AG10803 (cell line): ENCODE results near the gene EPOP.
A peak's percentile ranks its signal among the peaks of the same experiment; 100 is the strongest.

ENCODE experiments used
- DNase-seq: peaks from one replicate; pipeline ENCODE4 v3.0.0; 2010; ENCODE audit warnings: low read depth
- H3K4me3 ChIP-seq: 2 replicates; pipeline ENCODE4 v1.5.1; 2011; ENCODE audit warnings: mild to moderate bottlenecking, low read length, control low read depth
- TF ChIP-seq, protein P1 (sequence below): conservative IDR thresholded peaks from 2 replicates; pipeline ENCODE4 v1.5.1; 2011; ENCODE audit warnings: mild to moderate bottlenecking, low read length, control low read depth, inconsistent platforms

EPOP gene

DNA sequence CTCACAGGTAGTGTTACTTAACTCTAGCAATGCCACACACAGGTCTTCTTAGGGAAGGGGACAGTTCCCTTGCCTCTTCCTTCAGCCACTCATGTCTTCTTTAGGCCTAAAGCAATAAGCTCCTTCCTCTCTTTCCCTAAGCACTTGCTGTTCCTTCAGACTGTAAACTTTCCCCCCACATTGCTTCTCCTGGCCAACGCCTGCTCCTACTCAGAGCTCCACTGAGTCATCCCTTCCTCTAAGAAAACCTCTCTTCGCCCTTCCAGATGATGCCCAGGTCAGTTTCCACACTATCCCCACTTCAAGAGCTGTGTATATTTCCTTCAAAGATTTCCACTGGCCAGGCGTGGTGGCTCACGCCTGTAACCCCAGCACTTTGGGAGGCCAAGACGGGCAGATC, 12.5 kb upstream of the EPOP start:
- peak; percentile 19 for DNase-seq
- no peak overlapping the region for H3K4me3 ChIP-seq
- TF ChIP-seq, protein P1, sequence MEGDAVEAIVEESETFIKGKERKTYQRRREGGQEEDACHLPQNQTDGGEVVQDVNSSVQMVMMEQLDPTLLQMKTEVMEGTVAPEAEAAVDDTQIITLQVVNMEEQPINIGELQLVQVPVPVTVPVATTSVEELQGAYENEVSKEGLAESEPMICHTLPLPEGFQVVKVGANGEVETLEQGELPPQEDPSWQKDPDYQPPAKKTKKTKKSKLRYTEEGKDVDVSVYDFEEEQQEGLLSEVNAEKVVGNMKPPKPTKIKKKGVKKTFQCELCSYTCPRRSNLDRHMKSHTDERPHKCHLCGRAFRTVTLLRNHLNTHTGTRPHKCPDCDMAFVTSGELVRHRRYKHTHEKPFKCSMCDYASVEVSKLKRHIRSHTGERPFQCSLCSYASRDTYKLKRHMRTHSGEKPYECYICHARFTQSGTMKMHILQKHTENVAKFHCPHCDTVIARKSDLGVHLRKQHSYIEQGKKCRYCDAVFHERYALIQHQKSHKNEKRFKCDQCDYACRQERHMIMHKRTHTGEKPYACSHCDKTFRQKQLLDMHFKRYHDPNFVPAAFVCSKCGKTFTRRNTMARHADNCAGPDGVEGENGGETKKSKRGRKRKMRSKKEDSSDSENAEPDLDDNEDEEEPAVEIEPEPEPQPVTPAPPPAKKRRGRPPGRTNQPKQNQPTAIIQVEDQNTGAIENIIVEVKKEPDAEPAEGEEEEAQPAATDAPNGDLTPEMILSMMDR: no peak

DNA sequence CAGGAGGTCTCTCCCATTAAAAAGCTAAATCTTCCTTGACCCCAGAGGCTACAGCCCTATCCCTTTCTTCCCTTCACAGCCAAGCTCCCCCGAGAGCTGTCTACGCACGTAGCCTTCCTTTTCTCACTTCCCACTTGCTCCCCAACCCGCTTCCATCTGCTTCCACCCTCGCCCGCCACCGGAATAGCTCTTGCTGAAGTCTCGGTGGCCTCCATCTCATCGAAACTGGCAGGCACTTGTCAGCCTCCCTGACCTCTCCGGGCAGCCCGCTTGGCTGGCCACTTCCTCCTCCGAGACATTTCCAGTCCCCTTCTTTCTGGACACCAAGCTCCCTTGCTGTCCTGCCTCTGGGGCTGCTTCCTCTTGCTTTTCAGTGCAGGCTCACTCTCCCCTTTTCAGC, 10.7 kb upstream of the EPOP start:
- TF ChIP-seq, protein P1: no peak

DNA sequence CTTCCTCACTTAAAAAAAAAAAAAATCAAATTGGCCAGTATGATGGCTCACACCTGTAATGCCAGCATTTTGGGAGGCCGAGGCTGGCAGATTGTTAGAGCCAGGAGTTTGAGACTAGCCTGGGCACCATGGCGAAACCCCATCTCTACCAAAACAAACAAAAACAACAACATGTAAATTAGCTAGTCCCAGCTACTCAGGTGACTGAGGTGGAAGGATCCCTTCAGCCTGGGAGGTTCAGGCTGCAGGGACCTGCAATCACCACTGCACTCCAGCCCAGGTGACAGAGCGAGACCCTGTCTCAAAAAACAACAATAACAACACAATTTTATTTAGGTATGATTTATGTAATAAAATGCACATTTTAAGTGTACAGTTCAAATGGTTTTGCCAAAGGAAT, 6.3 kb upstream of the EPOP start:
- no peak overlapping the region for H3K4me3 ChIP-seq
- TF ChIP-seq, protein P1: no peak
- DNase-seq: no peak

More for the DNA sequence above, 10.7 kb upstream of the EPOP start:
- DNase-seq: no peak
- H3K4me3 ChIP-seq: no peak overlapping the region

DNA sequence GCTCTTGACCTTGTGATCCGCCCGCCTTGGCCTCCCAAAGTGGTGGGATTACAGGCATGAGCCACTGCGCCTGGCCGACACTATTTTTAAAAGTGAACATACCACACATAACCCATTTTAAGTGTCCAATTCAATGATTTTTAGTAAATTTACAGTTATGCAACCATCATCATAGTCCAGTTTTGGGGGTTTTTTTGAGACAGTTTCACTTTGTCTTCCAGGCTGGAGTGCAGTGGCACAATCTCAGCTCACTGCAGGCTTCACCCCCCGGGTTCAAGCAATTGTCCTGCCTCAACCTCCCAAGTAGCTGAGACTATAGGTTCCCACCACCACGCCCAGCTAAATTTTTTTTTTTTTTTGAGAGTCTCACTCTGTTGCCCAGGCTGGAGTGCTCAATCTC, 3.1 kb upstream of the EPOP start:
- no peak overlapping the region for H3K4me3 ChIP-seq
- DNase-seq: no peak
- TF ChIP-seq, protein P1: no peak

DNA sequence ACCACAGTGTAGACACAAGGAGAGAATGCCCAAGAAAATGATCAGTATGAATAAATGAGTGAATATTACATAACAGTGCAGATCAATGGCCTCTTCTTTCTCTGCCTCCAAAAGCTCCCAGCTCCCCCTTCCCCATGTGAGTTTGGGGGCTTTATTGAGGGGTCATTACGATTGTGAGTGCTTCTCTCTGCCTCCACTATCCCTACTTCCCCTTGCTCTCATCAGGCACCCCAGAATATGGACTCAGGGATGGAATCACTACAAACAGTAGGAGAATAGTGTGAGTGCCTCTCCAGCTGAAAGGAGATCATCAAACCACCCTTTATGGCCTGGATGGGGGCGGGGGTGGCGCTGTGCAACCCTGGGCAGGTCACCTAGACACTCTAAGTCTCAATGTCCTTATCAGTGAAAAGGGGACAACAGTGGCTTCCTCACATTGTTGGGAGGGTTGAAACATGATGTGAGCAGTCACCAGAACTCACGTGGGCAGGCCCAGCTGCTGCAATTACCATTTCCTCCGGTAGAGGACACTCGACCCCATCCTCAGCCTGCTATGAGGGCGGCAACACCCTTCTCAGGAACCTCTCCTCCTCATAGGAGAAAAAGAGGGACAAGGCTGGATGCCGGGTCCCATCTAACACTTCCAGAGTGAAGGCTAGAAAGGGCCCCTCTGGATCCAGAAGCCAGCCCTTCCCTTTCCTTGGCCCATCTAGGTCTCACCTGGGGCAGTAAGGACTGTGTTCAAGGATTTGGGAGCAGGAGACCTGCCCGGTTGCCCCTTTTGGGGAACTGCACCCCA, 2.1 kb upstream of the EPOP start:
- TF ChIP-seq, protein P1: peak; percentile 93
- peak; percentile 76 for DNase-seq
- no peak overlapping the region for H3K4me3 ChIP-seq

DNA sequence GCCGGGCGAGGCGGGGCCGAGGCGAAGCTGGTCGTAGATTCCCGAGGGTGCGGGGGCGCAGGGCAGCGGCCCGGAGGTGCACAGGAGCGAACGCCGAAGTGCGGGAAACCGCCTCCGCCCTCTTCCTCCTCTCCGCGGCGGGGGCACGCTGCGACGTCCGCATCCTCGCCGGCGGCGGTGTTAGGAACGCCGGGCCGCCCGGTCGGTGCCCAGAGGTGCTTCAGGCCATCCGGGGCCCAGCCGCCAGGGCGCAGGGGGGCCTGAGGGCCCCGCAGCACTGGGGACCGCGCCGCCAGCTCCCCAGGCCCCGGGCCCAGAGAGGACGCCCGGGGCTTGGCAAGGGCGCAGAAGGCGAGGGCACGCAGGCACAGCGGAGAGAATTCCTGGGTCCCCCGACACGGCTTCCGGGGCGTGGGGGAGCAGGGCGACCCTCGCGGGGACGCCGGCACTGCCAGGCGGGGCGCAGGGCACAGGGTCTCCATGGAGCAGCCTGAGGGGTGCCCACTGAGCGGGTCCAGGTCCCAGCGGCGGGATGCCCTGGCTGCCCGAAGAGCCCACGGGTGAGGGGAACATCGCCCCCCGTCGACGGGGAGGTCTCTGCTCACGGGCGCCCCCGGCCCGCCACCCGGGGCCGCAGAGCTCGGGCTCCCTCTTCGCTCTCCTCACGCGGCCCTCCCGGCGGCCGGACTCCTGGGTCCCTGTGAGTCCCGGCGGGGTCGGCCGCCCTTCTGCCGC, 576 bp downstream of the EPOP start:
- peak overlapping the region; percentile 46 for H3K4me3 ChIP-seq
- DNase-seq: no peak
- TF ChIP-seq, protein P1: no peak

DNA sequence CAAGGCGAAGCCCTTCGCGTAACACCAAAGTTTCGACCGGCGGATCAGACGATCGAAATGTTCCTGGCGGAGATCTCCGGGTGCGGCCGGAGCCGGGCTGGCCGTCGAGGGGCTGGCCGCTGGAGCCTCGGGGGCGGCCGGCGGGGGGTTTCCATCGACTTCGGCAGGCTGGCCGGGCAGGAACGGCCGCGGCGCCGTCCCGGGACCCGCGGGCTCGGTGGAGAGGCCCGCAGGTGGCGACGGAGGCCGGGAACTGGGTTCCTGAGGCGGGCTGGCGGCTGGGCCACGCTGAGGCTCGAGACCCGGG, 1.1 kb downstream of the EPOP start:
- DNase-seq: no peak
- TF ChIP-seq, protein P1: no peak
- H3K4me3 ChIP-seq: no peak overlapping the region
